Mucosa of descending colon (tissue), 3 donors: ENCODE measurements around the gene LRP6. TPM values are rescaled to one million over a fixed set of nuclear protein-coding genes. Genes with fewer than 3 reads are reported as not detected.

Source experiments
- ATAC-seq: fragments of 200-7000 bp; cut with Tn5 transposase; one replicate; pipeline ENCODE4 v1.9.1; 2020; ENCODE audit warnings: mild to moderate bottlenecking, moderate library complexity
- DNase-seq, 3 donors: peaks; one replicate each; pipeline ENCODE4 v3.0.0-alpha.2; 2020
- H3K36me3 ChIP-seq: fragments of 200-600 bp; one replicate; pipeline ENCODE4 v1.8.0; 2021; ENCODE audit warnings: low read depth, mild to moderate bottlenecking
- H3K4me1 ChIP-seq: fragments of 200-600 bp; one replicate; pipeline ENCODE4 v1.8.0; 2021; ENCODE audit warnings: low read depth, mild to moderate bottlenecking
- H3K4me3 ChIP-seq: fragments of 200-600 bp; one replicate; pipeline ENCODE4 v1.8.0; 2021; ENCODE audit warnings: mild to moderate bottlenecking
- H3K9me3 ChIP-seq: fragments of 200-600 bp; one replicate; pipeline ENCODE4 v1.8.0; 2021; ENCODE audit warnings: mild to moderate bottlenecking
- intact Hi-C, 2 donors: fragments of 100-400 bp; cut with DNase I in 1 of 2; cut with micrococcal nuclease in 1 of 2; formaldehyde crosslinking; loops; one replicate each; pipeline versions ENCODE4 v1.11.0 to v1.11.1; 2022; cut with DNase I, micrococcal nuclease
- total RNA-seq, 3 donors: library from RNA; stranded (reverse); fragmentation: NEBNext Ultra II Directional in 2 of 3; extraction: Animal tissue kit (Norgen Biotek cat#: 25700) in 2 of 3; gene quantifications; one replicate each; pipeline versions ENCODE4 v1.2.1 to v1.2.4, GENCODE V29; 2021 to 2023
- TF ChIP-seq, protein P1 (sequence below): fragments of 200-600 bp; IDR thresholded peaks from one replicate; pipeline ENCODE4 v1.8.0; 2022; ENCODE audit warnings: antibody characterized with exemption, mild to moderate bottlenecking
- donor health status: DM: no; HTN: no; CAD: no; lungs with moderate emphysema.
- donor health status: DM: no; HTN: no; CAD: no.
- donor health status: DM: no; HTN: yes; CAD: no.

The LRP6 gene
- total RNA-seq, 3 donors from 2014 or later, result 32.2 to 57.2 (median 37.2) TPM

DNA sequence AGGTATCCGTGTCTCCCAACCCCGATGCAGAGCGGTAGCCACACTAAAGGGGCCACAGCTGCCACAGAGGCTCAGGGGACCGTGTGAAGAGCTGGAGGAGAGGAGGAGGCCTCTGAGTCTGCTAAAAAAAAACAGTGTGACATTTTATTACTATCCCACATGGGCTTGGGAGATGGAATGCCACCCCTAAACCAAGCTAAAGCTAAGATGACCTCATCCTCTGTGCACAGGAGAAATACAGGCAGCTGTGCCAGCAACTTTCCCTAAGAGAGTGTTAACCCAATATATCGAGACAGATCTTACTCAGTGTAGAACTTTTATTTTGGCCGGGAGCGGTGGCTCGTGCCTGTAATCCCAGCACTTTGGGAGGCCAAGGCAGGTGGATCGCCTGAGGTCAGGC lies 178.1 kb downstream of the LRP6 start:
- ATAC-seq (no peak), DNase-seq (no peak)
- Histone ChIP-seq H3K9me3 (no peaks in the 10 kb centered on the region), H3K36me3 (no peaks in the 10 kb centered on the region), H3K4me3 (no peak overlapping the region), H3K4me1 (no peaks in the 10 kb centered on the region)
- intact Hi-C loops, result no loop called here
- TF ChIP-seq, protein P1, sequence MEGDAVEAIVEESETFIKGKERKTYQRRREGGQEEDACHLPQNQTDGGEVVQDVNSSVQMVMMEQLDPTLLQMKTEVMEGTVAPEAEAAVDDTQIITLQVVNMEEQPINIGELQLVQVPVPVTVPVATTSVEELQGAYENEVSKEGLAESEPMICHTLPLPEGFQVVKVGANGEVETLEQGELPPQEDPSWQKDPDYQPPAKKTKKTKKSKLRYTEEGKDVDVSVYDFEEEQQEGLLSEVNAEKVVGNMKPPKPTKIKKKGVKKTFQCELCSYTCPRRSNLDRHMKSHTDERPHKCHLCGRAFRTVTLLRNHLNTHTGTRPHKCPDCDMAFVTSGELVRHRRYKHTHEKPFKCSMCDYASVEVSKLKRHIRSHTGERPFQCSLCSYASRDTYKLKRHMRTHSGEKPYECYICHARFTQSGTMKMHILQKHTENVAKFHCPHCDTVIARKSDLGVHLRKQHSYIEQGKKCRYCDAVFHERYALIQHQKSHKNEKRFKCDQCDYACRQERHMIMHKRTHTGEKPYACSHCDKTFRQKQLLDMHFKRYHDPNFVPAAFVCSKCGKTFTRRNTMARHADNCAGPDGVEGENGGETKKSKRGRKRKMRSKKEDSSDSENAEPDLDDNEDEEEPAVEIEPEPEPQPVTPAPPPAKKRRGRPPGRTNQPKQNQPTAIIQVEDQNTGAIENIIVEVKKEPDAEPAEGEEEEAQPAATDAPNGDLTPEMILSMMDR, result no peak

DNA sequence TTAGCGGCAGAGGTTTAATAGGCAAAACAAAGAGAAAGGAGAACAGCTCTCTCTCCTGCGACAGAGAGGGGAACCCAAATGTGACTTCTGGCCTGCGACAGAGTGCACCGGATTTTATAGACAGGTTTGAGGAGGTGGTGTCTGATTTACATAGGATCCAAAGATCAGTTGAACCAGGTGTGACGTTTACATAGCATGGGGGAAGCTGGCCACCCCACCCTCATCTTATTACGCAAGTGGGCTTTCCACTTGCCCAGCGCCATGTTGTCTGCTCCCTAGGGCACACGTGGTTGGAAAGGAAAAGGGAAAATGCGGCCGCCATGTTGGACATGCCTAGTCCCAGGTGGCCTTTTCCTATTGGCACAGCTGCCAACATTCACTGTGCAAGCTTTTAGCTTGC lies 178.7 kb downstream of the LRP6 start:
- no peaks in the 10 kb centered on the region for H3K4me1 ChIP-seq
- ATAC-seq (no peak), DNase-seq (no peak)
- H3K4me3 ChIP-seq, result no peak overlapping the region
- TF ChIP-seq, protein P1, result no peak
- intact Hi-C loops, result no loop called here
- no peaks in the 10 kb centered on the region for H3K9me3 ChIP-seq
- no peaks in the 10 kb centered on the region for H3K36me3 ChIP-seq

DNA sequence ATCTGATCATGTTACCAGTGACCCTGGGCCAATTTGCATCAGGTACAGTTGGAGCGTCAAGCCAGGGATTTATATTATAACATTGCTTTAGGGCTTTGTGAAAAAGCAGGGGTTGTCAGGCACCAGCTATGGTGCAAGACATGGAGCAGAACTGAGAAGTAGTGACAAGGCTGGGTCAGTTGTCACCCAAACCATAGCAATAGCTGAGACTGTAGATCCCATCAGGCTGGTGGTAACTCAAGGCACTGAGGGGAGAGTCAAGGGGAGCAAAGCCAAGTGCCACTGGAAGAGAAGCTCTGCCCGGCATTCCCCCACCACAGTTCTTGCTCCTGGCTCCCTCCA lies 179.2 kb downstream of the LRP6 start:
- intact Hi-C loops, result no loop called here
- peaks cover 4% of the 10 kb centered on the region for H3K4me1 ChIP-seq
- no peaks in the 10 kb centered on the region for H3K9me3 ChIP-seq
- H3K36me3 ChIP-seq, result no peaks in the 10 kb centered on the region
- H3K4me3 ChIP-seq, result no peak overlapping the region
- no peak for DNase-seq
- no peak for ATAC-seq
- TF ChIP-seq, protein P1, result no peak

DNA sequence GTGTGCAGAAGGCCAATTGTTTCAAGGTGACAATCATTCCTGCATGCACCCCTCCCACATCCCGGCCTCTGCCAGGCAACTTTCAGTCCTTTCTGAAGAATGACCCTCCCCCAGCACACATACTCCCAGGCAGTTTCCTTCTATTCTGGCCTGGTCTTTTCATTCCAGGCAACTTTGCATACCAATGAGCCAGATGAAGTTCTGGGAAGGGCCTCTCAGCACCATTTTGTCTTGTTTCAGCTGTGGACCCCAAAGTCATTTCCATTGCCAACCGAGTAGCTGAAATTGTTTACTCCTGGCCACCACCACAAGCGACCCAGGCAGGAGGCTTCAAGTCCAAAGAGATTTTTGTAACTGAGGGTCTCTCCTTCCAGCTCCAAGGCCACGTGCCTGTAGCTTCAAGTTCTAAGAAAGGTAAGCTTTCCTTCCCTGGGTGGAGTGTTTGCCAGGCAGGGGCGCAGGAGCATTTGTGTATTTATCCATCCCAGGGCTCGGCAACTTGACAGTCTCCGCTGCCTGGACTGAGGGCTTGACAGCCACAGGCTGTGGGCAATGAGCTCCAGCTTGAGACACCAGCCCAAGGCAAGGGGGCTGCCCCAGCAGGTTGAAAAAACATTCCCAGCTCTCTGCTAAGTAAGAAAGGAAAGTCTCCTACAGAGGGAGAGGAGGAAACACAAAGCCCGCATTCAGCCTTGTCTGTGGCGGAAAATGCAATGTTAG lies 179.7 kb downstream of the LRP6 start:
- TF ChIP-seq, protein P1, result no peak
- DNase-seq (no peak), ATAC-seq (no peak)
- intact Hi-C loops, result no loop called here
- Histone ChIP-seq H3K4me1 (peaks cover 6% of the 10 kb centered on the region), H3K9me3 (no peaks in the 10 kb centered on the region), H3K4me3 (no peak overlapping the region), H3K36me3 (no peaks in the 10 kb centered on the region)

DNA sequence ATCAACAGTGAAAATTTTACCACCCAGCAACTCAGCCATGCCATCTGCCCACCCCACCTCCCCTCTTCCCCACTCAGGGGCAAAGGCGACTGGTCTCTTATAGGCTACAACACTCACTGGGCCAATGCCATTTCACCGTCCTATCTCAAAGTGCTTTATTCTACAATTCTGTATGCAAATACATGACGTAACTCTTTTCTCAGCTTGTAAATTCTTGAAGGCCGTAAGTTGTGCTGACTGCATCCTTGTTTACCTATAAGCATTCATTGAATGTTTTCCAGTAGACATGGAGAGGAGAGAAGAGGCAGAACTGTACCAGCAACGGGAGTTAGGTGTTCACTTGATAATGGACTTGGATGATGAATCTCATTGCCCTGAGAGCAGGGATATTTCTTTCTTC lies 180.5 kb downstream of the LRP6 start:
- Histone ChIP-seq H3K9me3 (no peaks in the 10 kb centered on the region), H3K4me1 (peaks cover 9% of the 10 kb centered on the region), H3K36me3 (no peaks in the 10 kb centered on the region), H3K4me3 (no peak overlapping the region)
- ATAC-seq (peak; percentile 72), DNase-seq (peak in 1 of 3 donors; percentile 48)
- TF ChIP-seq, protein P1, result no peak
- intact Hi-C loops, result no loop called here

DNA sequence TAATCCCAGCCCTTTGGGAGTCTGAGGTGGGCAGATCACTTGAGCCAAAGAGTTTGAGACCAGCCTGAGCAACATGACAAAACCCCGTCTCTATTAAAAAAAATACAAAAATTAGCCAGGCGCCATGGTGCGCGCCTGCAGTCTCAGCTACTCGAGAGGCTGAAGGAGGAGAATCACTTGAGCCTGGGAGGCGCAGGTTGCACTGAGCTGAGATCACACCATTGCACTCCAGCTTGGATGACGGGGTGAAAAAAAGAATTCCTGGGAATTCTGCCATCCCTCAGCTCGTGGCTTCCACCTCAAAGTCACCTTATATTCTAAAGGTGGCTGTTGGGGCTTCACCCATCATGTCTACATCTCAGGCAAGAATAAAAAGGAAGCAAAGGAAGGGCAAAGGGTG lies 183.2 kb downstream of the LRP6 start:
- Histone ChIP-seq H3K9me3 (no peaks in the 10 kb centered on the region), H3K4me1 (peaks cover 13% of the 10 kb centered on the region), H3K36me3 (no peaks in the 10 kb centered on the region), H3K4me3 (no peak overlapping the region)
- no peak for DNase-seq
- intact Hi-C loops, result no loop called here
- TF ChIP-seq, protein P1, result no peak
- ATAC-seq, result no peak
